Astrocyte (in vitro differentiated cells and primary cell): ENCODE data around the gene CHCHD2. TPM values are rescaled to one million over a fixed set of nuclear protein-coding genes. Genes with fewer than 3 reads are reported as not detected.

Source experiments
- DNase-seq: peaks from one replicate; pipeline ENCODE4 v3.0.0-alpha.2; 2010; ENCODE audit warnings: low read depth
- FAIRE-seq: peaks from 2 replicates; lab custom pipeline; 2011; peaks lifted over from hg19 to GRCh38; lab: Jason Lieb, UNC
- H2AFZ ChIP-seq: 2 replicates; pipeline ENCODE4 v1.6.0; 2012; ENCODE audit warnings: low read depth, low read length, inconsistent platforms
- H3K27ac ChIP-seq: 2 replicates; pipeline ENCODE4 v1.5.1; 2011; ENCODE audit warnings: low read depth, low read length, inconsistent platforms
- H3K27me3 ChIP-seq: 2 replicates; pipeline ENCODE4 v1.6.0; 2011; ENCODE audit warnings: low read length, inconsistent platforms; ENCODE audit not compliant: insufficient read depth
- H3K36me3 ChIP-seq: 2 replicates; pipeline ENCODE4 v1.5.1; 2011; ENCODE audit warnings: low read length, inconsistent platforms; ENCODE audit not compliant: insufficient read depth
- H3K4me1 ChIP-seq: 2 replicates; pipeline ENCODE4 v1.5.1; 2011; ENCODE audit warnings: low read length, inconsistent platforms; ENCODE audit not compliant: insufficient read depth
- H3K4me2 ChIP-seq: 2 replicates; pipeline ENCODE4 v1.6.0; 2012; ENCODE audit warnings: low read length, inconsistent platforms
- H3K4me3 ChIP-seq: 2 replicates; pipeline ENCODE4 v1.5.1; 2011; ENCODE audit warnings: low read depth, mild to moderate bottlenecking, low read length, inconsistent platforms; ENCODE audit not compliant: insufficient read depth
- H3K79me2 ChIP-seq: 2 replicates; pipeline ENCODE4 v1.6.0; 2012; ENCODE audit warnings: mild to moderate bottlenecking, low read length, inconsistent platforms; ENCODE audit not compliant: insufficient read depth
- H3K9ac ChIP-seq: 2 replicates; pipeline ENCODE4 v1.6.0; 2012; ENCODE audit warnings: mild to moderate bottlenecking, low read length, inconsistent platforms
- H3K9me3 ChIP-seq: 2 replicates; pipeline ENCODE4 v1.5.1; 2012; ENCODE audit warnings: low read depth, mild to moderate bottlenecking, low read length, inconsistent platforms; ENCODE audit not compliant: insufficient read depth
- H4K20me1 ChIP-seq: 2 replicates; pipeline ENCODE4 v1.6.0; 2012; ENCODE audit warnings: low read length, inconsistent platforms; ENCODE audit not compliant: insufficient read depth
- H3K27ac Mint-ChIP-seq: one replicate; pipeline ENCODE4 v1.8.0; 2021; ENCODE audit warnings: mild to moderate bottlenecking, mixed read lengths; ENCODE audit not compliant: unreplicated experiment
- H3K27me3 Mint-ChIP-seq: one replicate; pipeline ENCODE4 v1.8.0; 2021; ENCODE audit warnings: low read depth, mixed read lengths; ENCODE audit not compliant: unreplicated experiment
- H3K36me3 Mint-ChIP-seq: one replicate; pipeline ENCODE4 v1.8.0; 2021; ENCODE audit warnings: low read depth, mixed read lengths; ENCODE audit not compliant: unreplicated experiment
- H3K4me1 Mint-ChIP-seq: one replicate; pipeline ENCODE4 v1.8.0; 2021; ENCODE audit warnings: low read depth, mixed read lengths; ENCODE audit not compliant: unreplicated experiment
- H3K4me3 Mint-ChIP-seq: one replicate; pipeline ENCODE4 v1.8.0; 2021; ENCODE audit warnings: mild to moderate bottlenecking, moderate library complexity, mixed read lengths; ENCODE audit not compliant: unreplicated experiment
- H3K9me3 Mint-ChIP-seq: one replicate; pipeline ENCODE4 v1.8.0; 2021; ENCODE audit warnings: mild to moderate bottlenecking, mixed read lengths; ENCODE audit not compliant: unreplicated experiment
- CTCF ChIP-seq: IDR thresholded peaks from 2 replicates; pipeline ENCODE4 v1.5.1; 2011; ENCODE audit warnings: low read depth, mild to moderate bottlenecking, inconsistent platforms, low read length, moderate library complexity; ENCODE audit not compliant: insufficient read depth
- EZH2 ChIP-seq: IDR thresholded peaks from 2 replicates; pipeline ENCODE4 v1.6.1; 2012; ENCODE audit warnings: mild to moderate bottlenecking, low read length, inconsistent platforms; ENCODE audit not compliant: insufficient read depth
- total RNA-seq: library from RNA; stranded (reverse); gene quantifications from 2 replicates; pipeline ENCODE4 v1.2.1, GENCODE V29; 2021

CHCHD2 gene
- total RNA-seq, 1 donor from 2014 or later: not detected

- no peak overlapping the region for H2AFZ ChIP-seq
- no peak overlapping the region for H3K4me3 ChIP-seq
- H3K4me2 ChIP-seq: no peak overlapping the region
- no peak overlapping the region for H3K27ac ChIP-seq
- no peaks in the 10 kb centered on the region for H3K79me2 ChIP-seq
- H3K27ac Mint-ChIP-seq: no peak overlapping the region
- no peak for DNase-seq
- no peaks in the 10 kb centered on the region for H3K36me3 Mint-ChIP-seq
- H3K4me1 Mint-ChIP-seq: no peaks in the 10 kb centered on the region
- no peaks in the 10 kb centered on the region for H3K27me3 ChIP-seq
- peaks cover 6% of the 10 kb centered on the region for H3K9me3 Mint-ChIP-seq
- H4K20me1 ChIP-seq: no peaks in the 10 kb centered on the region
- no peaks in the 10 kb centered on the region for H3K9me3 ChIP-seq
- H3K4me1 ChIP-seq: no peaks in the 10 kb centered on the region
- TF ChIP-seq EZH2 (no peak), CTCF (no peak)
- FAIRE-seq: no peak
- no peak overlapping the region for H3K9ac ChIP-seq
- H3K27me3 Mint-ChIP-seq: no peaks in the 10 kb centered on the region
- no peaks in the 10 kb centered on the region for H3K36me3 ChIP-seq
- H3K4me3 Mint-ChIP-seq: no peak overlapping the region
These were observed 19.6 kb upstream of the CHCHD2 start for GRCh38 chr7:56125831-56126230.

GRCh38 chr7:56124981-56125380 lies 18.7 kb upstream of the CHCHD2 start:
- Histone ChIP-seq H3K4me1 (no peaks in the 10 kb centered on the region), H2AFZ (no peak overlapping the region), H4K20me1 (no peaks in the 10 kb centered on the region), H3K36me3 (no peaks in the 10 kb centered on the region), H3K27me3 (no peaks in the 10 kb centered on the region), H3K4me2 (no peak overlapping the region), H3K9ac (no peak overlapping the region), H3K9me3 (no peaks in the 10 kb centered on the region), H3K27ac (no peak overlapping the region), H3K79me2 (no peaks in the 10 kb centered on the region), H3K4me3 (no peak overlapping the region)
- Mint-ChIP-seq H3K4me3 (no peak overlapping the region), H3K27me3 (no peaks in the 10 kb centered on the region), H3K36me3 (no peaks in the 10 kb centered on the region), H3K27ac (no peak overlapping the region), H3K9me3 (peaks cover 9% of the 10 kb centered on the region), H3K4me1 (no peaks in the 10 kb centered on the region)
- DNase-seq (no peak), FAIRE-seq (no peak)
- no peak for TF ChIP-seq CTCF
- TF ChIP-seq EZH2: no peak

GRCh38 chr7:56121440-56121839 lies 15.2 kb upstream of the CHCHD2 start:
- no peaks in the 10 kb centered on the region for H3K4me1 ChIP-seq
- H3K27ac ChIP-seq: no peak overlapping the region
- TF ChIP-seq CTCF: no peak
- no peak for TF ChIP-seq EZH2
- no peaks in the 10 kb centered on the region for H3K36me3 ChIP-seq
- Mint-ChIP-seq H3K4me3 (no peak overlapping the region), H3K9me3 (peaks cover 7% of the 10 kb centered on the region), H3K27me3 (no peaks in the 10 kb centered on the region), H3K36me3 (no peaks in the 10 kb centered on the region), H3K27ac (no peak overlapping the region), H3K4me1 (no peaks in the 10 kb centered on the region)
- H3K9me3 ChIP-seq: no peaks in the 10 kb centered on the region
- no peak overlapping the region for H2AFZ ChIP-seq
- no peaks in the 10 kb centered on the region for H4K20me1 ChIP-seq
- no peak overlapping the region for H3K9ac ChIP-seq
- DNase-seq: no peak
- H3K27me3 ChIP-seq: peaks cover under 1% of the 10 kb centered on the region
- no peak for FAIRE-seq
- H3K4me3 ChIP-seq: no peak overlapping the region
- H3K4me2 ChIP-seq: no peak overlapping the region
- H3K79me2 ChIP-seq: no peaks in the 10 kb centered on the region
